GM18909 (cell line): ENCODE results near the gene YARS1.

Source experiments
- ATAC-seq: cut with Tn5 transposase; IDR thresholded peaks from one replicate; pipeline ENCODE4 v1.9.1; 2021; ENCODE audit warnings: mild to moderate bottlenecking; ENCODE audit not compliant: unreplicated experiment, poor library complexity

The YARS1 gene

DNA sequence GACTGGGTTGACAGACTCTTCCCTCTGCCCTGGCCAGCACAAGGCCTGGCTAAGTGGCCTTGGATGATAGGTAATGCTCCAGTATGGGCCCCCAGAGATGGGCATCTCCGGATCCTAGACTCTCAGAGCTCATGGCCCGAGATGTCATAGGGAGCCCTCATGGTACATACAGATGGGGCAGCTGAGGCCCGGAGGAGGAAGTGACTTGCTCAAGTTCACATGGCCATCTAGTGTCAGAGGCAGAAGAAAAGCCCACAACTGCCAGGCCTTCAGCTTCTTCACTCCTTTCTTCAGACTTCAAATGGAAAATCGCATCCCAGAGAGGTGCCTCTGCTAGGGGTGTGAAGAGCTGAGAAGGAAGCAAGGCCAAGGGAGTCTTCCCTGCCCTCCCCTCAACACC is 67.8 kb downstream of the YARS1 start:
- ATAC-seq: no peak

DNA sequence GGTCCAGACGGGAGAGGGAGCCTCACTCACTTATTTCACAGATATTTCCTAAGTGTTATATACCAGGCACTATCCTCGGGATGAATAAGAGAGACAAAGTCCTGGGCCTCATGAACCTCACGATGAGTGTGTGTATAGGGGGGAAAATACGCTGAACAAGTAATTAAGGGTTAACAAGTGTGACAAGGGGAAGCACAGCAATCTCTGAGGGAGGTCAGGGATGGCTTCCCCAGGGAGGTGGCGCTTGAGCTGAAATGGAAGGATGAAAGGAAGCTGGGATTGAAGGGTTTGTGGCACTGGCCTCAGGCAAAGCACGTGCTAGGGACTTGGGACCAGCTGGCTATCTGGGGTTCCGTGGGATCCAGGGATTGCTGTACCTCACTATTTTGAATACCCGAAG is 68.2 kb downstream of the YARS1 start:
- ATAC-seq: no peak

DNA sequence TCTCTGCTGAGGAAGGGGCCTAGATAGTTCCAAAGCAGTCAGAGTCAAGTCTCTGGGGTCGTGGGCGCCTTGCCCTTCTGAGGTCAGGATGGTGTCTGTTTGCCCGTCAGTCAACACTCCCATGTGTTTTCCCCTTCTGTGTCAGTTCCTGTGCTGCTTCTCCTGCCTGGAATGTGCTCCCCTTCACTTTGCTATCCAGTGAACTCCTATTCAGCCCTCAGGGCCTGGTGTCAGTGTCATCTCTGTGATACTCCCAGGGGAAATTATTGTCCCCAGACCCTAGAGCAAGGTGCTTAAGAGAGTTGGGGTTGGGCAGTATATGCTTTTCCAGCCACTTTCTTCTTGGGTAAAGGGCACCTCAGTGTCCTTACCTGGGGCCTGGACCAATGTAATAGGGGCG is 68.8 kb downstream of the YARS1 start:
- ATAC-seq: no peak

DNA sequence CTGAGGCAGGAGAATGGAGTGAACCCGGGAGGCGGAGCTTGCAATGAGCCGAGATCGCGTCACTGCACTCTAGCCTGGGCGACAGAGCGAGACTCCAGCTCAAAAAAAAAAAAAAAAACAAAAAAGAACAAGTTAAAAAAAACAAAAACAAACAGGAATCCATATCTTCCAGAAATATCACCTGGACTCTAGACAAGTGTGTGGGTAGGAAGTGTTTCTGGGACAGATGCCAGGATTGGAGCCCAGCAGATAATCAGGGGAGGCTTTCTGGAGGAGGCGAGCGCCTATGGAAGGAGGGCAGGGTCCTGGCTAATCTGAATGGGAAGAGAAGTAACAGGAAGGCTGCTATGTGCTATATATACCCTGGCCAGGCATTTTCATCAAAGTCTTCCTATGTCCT is 71.0 kb downstream of the YARS1 start:
- no peak for ATAC-seq

DNA sequence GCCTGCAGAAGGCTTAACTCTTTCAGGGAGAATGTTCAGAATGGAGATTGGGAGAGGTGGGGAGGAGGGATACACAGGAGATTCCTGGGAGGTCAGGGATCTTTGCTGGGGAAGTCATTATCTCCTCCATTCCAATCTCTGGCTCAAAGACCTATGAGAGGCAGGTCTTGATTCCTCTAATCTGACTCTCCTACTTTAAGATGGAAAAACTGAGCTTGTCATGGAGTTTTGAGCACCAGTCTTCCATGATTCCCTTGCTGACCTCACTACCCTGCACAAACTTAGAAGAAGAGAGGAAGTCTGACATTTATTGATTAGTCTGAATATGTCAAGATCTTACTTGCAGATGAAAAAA is 73.1 kb downstream of the YARS1 start:
- ATAC-seq: no peak

DNA sequence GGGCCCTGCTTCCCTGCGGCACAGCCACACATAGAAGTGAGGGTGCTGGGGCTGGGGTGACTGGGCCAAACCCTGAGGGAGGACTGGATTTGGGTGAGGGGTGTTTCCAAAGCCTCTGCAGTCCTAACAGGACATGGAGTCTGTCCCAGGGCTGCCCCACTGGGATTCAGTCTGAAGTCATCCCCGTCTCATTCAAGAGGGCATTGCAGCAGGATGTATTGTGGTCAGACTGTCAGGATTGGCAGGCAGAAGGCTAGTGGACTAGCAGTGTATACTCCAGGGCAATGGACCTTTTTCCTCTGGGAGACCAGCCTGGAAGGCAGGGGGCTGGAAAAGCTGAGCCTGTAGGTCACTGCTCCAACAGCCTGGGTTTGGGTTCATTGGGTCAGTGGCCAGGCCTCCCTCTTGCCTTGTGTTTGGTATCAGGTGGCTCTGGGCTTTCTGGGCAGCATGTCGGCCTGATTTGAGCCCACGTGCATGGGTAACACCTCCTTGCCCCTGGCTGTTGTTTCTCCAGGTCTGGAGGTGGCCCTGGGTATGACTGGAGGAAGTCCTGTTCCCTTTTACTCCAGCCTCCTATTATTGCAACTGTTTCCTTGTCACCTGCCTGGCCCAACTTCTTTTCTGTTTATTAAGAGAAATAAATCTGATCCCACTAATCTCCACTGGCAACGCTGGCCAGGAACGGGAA is 73.6 kb downstream of the YARS1 start:
- ATAC-seq: no peak

DNA sequence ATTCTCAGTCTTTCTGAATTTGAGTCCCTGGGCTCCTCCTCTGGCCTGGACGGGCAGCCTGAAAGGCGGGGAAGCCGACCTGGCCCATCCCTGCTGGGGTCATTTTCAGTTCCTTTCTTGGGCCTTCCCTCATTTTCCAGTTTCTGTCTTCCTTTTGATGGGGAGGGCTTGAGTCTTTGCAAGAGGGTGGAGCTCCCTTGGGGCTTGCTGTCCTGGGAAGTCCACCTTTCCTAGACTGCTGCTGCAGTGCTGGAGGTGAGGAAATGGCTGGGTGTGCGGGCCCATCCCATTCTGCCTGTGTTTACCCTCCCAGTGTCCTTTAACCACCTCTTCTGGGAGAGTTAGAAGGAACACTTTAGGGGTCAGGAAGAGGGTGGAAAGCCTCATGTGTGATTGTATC is 74.2 kb downstream of the YARS1 start:
- no peak for ATAC-seq

DNA sequence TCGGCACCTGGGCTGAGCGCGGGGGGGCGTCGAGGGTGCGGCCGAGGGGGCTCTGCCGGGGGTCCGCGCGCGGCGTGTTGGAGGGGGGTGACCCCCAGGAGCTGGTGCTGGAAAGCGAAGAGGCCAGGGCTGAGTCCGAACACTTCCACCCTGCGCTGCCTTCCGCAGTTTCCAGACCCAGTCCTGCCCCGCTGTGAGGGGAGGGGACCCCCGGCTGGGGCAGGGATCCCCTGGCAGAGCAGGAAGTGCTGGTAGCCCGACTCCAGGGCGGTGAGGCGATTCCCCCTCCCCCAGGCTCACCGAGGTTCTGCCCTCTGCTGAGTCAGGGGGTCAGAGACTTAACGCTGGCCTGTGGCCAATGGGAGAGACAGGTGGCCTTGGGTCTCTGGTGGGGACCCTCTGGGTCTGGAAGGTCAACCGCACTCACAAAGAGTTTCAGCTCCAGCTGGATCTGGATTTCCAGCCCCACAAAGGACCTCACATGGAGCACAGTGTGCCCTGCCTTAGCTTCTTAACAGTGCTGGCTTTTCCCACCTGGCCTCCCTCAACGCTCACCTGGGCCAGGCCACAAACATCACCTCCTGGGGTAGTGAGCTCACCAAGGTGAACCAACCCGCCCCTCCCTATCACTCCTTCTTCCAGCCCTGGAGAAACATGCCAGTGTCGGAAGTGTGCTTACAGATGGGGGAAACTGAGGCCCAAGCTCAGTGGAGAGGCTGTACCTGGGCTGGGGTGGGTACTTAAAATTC is 74.8 kb downstream of the YARS1 start:
- ATAC-seq: no peak

DNA sequence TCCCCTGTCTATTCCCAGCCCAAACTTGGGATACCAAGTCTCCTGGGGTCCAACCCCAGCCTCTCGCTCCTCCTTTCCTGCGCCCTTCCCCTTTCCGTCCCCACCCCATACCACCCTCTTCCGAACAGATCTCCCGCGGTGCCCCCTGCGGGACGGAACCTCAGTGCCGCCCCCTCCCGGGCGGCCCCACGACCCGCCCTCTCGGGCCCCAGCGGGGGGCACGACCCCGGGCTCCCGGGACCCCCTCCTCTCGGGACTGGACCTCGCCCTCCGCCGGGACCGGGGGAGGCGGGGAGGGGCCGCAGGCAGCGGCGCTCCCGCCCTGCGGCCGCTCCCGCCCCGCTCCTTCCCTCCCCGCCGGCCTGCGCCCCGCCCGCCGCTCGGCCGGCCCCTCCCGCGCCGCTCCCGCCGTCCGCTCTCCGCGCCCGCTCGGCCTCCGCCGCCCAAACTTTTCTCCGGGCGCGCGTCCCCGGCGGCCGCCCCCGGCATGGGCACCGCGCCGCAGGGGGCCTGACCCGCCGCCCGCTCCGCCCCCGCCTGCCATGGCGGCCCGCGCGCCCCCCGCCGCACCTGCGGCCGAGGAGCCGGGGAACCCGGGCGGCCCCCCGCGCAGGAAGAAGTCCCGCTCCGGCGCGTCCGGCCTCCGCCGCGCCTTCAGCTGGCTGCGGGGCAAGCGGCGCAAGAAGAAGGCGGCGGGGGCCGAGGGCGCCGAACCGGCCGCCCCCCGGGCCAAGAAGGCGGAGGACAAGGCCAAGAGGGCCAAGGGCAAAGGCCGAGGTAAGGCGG is 75.6 kb downstream of the YARS1 start:
- ATAC-seq: no peak

DNA sequence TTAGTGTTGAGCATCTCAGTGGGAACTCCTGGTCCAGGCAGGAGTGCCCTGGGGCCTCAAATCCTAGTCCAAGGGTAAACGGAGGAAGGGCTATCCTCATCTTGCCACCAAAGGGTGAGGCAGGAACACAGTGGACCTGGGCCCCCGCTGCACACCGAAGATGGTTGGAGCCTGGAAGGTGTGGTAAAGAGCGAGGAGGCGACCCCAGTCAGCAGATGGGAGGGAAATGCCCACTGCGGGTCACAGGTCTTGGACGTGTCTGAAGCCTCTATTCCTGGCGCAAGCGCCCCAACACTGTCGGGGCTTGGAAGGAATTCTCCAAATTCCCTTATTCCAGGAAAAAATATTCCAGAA is 76.1 kb downstream of the YARS1 start:
- ATAC-seq: no peak

DNA sequence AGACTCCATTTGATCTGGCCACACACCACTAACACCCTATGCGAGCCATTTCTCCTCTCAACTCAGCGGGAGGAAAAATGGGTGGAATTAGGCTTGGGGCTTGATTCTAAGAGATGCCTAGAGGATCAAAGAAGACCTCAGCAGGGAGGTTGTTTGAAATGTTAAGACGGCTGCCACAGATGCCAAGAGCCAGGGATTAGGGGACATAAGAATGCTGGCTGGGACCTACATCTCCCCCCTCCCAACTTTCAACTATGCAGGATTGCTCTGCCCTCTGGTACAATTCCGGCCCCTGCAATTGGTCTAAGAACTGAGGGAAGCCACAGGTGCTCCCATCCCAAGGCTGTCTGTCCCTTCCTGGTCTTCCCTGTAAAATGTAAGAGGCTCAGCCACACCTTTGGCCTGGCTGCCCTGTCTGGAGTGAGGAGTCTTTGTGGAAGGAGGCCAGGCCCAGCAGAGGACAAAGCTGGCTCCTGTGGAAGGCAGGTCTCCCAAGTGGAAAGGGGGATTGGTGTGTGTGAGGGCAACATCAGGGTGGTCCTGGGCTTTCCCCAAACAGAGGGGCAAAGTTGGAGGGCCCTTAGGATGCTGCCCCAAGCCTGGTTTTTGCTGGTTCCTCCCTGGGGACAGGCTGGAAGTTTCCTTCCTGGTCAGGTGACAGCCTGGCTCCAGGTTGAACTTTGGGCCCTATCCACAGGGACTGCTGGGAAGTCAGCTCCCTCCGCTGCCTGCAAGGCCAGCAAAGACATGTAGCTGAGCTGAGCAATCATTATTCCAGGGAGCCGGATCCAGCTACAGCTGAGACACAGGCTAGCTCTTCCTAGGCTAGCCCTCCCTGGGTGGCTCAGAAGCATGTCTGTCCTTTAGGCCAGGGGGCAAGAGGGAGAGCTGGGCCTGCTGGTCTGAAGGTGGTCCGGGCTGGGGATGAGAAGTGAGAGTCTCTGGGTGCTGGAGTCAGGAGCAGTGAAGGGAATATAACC is 80.1 kb downstream of the YARS1 start:
- no peak for ATAC-seq

DNA sequence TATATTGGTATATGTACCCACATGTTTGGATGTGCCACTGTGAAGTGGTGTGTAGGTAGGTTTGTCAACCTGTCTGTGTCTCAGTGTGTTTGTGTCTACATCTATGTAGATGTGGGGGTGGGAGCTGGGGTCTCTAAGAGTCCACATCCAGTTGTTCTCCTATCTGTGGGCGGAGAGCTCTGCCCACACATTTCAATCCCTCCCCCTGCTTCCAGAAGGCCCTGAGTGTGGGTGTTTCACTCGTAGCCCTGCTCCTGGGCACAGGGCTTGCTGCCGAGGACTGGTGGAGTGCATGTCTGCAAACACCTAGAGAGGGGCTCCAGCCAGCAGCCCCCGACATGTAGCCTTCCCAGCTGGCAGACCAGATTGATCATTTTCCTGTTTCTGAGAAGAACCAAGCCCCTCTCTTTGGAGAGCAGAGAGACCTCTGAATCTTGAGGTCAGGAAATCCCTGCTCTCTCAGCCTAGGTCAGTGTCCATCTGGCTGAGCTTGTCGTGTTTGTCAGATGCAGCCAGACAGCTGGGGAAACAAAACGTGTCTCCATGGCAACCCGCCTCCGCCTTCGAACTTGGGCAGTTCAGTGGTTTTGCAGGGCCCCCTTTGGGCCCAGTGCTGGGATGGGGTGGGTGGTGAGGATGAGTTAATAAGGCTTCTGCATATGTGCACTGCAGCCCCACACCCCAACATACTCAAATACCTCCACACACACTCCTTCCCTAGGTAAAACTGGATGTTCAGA is 83.4 kb downstream of the YARS1 start:
- ATAC-seq: no peak

DNA sequence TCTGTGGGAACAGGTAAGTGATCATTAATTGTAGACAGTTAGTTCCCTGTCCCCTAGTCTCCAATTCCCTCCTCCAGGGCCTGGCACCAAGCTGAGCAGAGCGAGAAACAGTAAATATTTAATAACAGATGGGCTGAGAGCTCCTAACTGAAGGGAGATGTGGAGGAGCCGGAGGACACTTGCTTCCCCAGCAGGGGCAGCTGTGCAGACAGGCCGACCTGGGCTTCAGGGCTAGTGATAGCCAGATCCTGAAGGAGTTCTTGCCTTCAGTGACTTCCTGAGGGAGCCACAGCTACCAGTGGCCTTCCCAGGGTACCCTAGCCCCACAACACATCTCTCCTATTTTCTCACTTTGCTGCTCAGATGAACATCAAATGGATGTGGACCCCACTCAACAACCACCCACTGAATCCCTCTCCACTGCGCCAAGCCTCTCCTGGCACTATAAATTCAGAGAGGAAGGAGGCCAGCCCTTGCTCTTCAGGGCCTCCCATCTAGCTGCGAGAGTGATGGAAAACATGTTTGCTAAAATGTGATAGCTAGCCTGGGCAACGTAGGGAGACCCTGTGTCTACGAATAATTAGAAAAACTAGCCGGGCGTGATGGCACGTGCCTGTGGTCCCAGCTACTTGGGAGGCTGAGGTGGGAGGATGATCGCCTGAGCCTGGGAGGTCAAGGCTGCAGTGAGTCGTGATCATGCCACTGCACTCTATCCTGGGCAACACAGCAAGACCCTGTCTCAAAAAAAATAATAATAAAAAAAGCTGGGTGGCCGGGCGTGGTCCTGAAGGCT is 87.7 kb downstream of the YARS1 start:
- no peak for ATAC-seq

DNA sequence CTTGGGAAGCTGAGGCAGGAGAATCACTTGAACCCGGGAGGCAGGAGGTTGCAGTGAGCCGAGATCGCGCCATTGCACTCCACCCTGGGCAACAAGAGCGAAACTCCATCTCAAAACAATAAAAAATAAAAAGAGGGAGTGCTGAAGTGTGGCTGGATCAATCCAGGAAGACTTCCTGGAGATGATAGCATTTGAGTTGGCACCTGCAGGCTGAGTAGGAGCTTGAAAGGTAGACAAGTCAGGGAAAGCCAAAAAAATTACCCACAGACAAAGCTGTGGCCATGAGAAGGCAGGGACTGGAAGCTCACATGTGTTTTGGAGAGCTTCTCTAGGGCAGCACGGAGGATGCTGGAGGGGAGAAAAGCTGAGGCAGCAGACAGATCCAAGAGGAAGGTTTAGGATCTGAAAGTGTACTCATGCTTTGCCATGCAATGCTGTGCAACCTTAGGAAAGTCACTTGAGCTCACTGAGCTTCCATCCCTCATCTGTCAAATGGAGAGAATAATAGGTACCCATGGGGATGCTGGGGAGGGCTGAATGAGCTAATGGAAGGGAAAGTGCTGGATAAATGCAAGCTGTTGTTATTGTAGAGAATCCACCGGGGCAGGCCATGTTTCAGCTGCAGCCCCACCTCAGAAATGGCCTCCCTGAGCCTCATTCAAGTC is 88.6 kb downstream of the YARS1 start:
- no peak for ATAC-seq

DNA sequence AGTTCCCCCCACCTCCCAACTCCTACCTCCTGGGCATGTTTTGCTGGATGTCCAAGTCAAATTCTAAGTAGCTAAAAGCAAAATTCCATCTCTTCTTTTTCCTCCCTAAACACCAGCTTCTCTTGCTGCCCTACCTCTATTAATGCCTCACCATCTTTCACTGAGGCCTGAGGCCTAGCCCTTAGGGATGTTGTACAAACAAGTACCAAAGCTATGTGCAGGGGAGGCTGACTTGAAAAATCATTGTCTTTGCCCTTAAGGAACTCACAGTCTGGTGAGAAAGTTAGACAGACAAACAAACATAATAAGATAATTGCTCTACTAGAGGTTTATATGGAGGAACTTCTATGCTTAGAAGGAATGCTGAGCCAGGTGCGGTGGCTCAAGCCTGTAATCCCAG is 89.3 kb downstream of the YARS1 start:
- ATAC-seq: no peak

DNA sequence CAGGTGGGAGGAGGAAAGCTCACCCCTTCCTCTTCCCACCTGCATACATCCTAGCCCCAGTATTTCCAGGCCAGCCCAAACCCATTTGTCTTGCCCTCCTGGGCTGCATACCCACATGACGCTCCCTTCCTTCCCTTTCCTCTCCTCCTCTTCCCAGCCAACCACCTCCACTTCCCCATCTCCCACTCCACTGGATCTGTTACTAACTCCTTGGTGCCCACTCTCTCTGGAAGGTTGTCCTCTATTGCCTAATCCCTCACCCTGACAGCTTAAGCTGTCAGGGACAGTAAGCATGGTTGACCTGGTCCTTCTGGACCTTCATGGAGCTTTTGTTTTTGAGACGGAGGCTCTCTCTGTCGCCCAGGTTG is 91.6 kb downstream of the YARS1 start:
- no peak for ATAC-seq
